IMR-90 (cell line): ENCODE measurements around the gene PLPP3. TPM values are rescaled to one million over a fixed set of nuclear protein-coding genes. Genes with fewer than 3 reads are reported as not detected.

Experiments
- ATAC-seq: fragments of 200-7000 bp; cut with Tn5 transposase; 2 replicates; pipeline ENCODE4 v1.9.1; 2020; ENCODE audit warnings: low read depth, mild to moderate bottlenecking, moderate library complexity
- BruUV-seq: library from RNA; stranded (reverse); fragments of 400-500 nt; replicated peaks from 2 replicates; lab custom pipeline; 2021; lab: Mats Ljungman, UMichigan
- CTCF ChIA-PET: fragments of 300-600 bp; formaldehyde crosslinking; extraction: SDS; loops from one replicate; lab custom pipeline; 2021; ENCODE audit warnings: antibody characterized with exemption; lab: Yijun Ruan, JAX
- POLR2A ChIA-PET: fragments of 300-600 bp; sonication (Branson Sonifier 250); formaldehyde crosslinking; loops from one replicate; lab custom pipeline; 2022; ENCODE audit warnings: antibody characterized with exemption; ENCODE audit not compliant: unreplicated experiment; lab: Charles Lee
- DNase-seq: peaks from one replicate; pipeline ENCODE4 v3.0.0; 2013
- H2AFZ ChIP-seq: replicated peaks from 2 replicates; pipeline ENCODE3; 2013; ENCODE audit warnings: low read length, mild to moderate bottlenecking; ENCODE audit not compliant: poor library complexity
- H2AK5ac ChIP-seq: 2 replicates; pipeline ENCODE4 v1.6.1; 2013; ENCODE audit warnings: low read depth, low read length, inconsistent platforms
- H2AK9ac ChIP-seq: replicated peaks from 2 replicates; pipeline ENCODE3; 2013; ENCODE audit warnings: mild to moderate bottlenecking, low read depth, low read length, moderate library complexity; ENCODE audit not compliant: poor library complexity
- H2BK120ac ChIP-seq: 2 replicates; pipeline ENCODE4 v1.6.1; 2013; ENCODE audit warnings: low read depth, low read length, inconsistent platforms
- H2BK15ac ChIP-seq: 3 replicates; pipeline ENCODE4 v1.6.1; 2013; ENCODE audit warnings: low read depth, low read length, inconsistent platforms
- H2BK20ac ChIP-seq: 2 replicates; pipeline ENCODE4 v1.6.1; 2013; ENCODE audit warnings: low read depth, mild to moderate bottlenecking, inconsistent platforms, low read length, moderate library complexity
- H2BK5ac ChIP-seq: 2 replicates; pipeline ENCODE4 v1.6.1; 2013; ENCODE audit warnings: mild to moderate bottlenecking, low read depth, low read length, inconsistent platforms; ENCODE audit not compliant: poor library complexity, severe bottlenecking
- H3K14ac ChIP-seq: replicated peaks from 2 replicates; pipeline ENCODE4 v1.6.1; 2013; ENCODE audit warnings: low read depth, low read length, inconsistent platforms
- H3K18ac ChIP-seq: 2 replicates; pipeline ENCODE4 v1.6.1; 2013; ENCODE audit warnings: low read depth, low read length, control low read depth
- H3K23ac ChIP-seq: 2 replicates; pipeline ENCODE4 v1.6.1; 2013; ENCODE audit warnings: low read depth, low read length, inconsistent platforms
- H3K27ac ChIP-seq: 2 replicates; pipeline ENCODE4 v1.5.1; 2013; ENCODE audit warnings: mild to moderate bottlenecking, control low read depth, low read length; ENCODE audit not compliant: insufficient read depth
- H3K27me3 ChIP-seq: 2 replicates; pipeline ENCODE4 v1.6.1; 2013; ENCODE audit warnings: low read length; ENCODE audit not compliant: control insufficient read depth, insufficient read depth
- H3K36me3 ChIP-seq: 2 replicates; pipeline ENCODE4 v1.6.1; 2013; ENCODE audit warnings: low read length, mixed read lengths; ENCODE audit not compliant: control insufficient read depth, insufficient read depth
- H3K4ac ChIP-seq: 2 replicates; pipeline ENCODE4 v1.6.1; 2013; ENCODE audit warnings: low read depth, low read length, inconsistent platforms
- H3K4me1 ChIP-seq: 2 replicates; pipeline ENCODE4 v1.6.1; 2013; ENCODE audit warnings: low read length, mixed read lengths; ENCODE audit not compliant: control insufficient read depth, insufficient read depth
- H3K4me2 ChIP-seq: 2 replicates; pipeline ENCODE4 v1.6.1; 2013; ENCODE audit warnings: low read depth, mild to moderate bottlenecking, control low read depth, low read length, moderate library complexity
- H3K4me3 ChIP-seq: 2 replicates; pipeline ENCODE4 v1.5.1; 2013; ENCODE audit warnings: low read depth, mild to moderate bottlenecking, control low read depth, low read length, moderate library complexity; ENCODE audit not compliant: insufficient read depth
- H3K56ac ChIP-seq: 2 replicates; pipeline ENCODE4 v1.6.1; 2013; ENCODE audit warnings: low read length, inconsistent platforms; ENCODE audit not compliant: insufficient read depth; ENCODE audit errors: extremely low read depth
- H3K79me1 ChIP-seq, 2 experiments: 2 replicates each; pipeline ENCODE4 v1.6.1; 2013; ENCODE audit warnings: low read length in 2 of 2, inconsistent platforms in 1 of 2, low read depth in 1 of 2
- H3K9ac ChIP-seq: 2 replicates; pipeline ENCODE4 v1.6.1; 2013; ENCODE audit warnings: low read depth, low read length, control low read depth
- H3K9me1 ChIP-seq: 2 replicates; pipeline ENCODE4 v1.6.1; 2013; ENCODE audit warnings: low read length, inconsistent platforms; ENCODE audit not compliant: insufficient read depth
- H3K9me3 ChIP-seq: 2 replicates; pipeline ENCODE4 v1.6.1; 2013; ENCODE audit warnings: low read length; ENCODE audit not compliant: control insufficient read depth, insufficient read depth
- H4K20me1 ChIP-seq: 2 replicates; pipeline ENCODE4 v1.6.1; 2013; ENCODE audit warnings: low read length, inconsistent platforms; ENCODE audit not compliant: insufficient read depth
- H4K5ac ChIP-seq: 2 replicates; pipeline ENCODE4 v1.6.1; 2013; ENCODE audit warnings: mild to moderate bottlenecking, low read depth, low read length, control low read depth
- H4K8ac ChIP-seq, 2 experiments: 2 replicates each; pipeline ENCODE4 v1.6.1; 2013; ENCODE audit warnings: low read depth in 2 of 2, low read length in 2 of 2, control low read depth in 1 of 2, inconsistent platforms in 1 of 2
- H4K91ac ChIP-seq: 2 replicates; pipeline ENCODE4 v1.6.1; 2013; ENCODE audit warnings: low read depth, low read length, inconsistent platforms; ENCODE audit not compliant: insufficient read depth
- BHLHE40 ChIP-seq: fragments of 150-350 bp; IDR thresholded peaks from 2 replicates; pipeline ENCODE4 v1.6.1; 2016; ENCODE audit warnings: mild to moderate bottlenecking, low read depth, low read length
- CHD1 ChIP-seq: IDR thresholded peaks from 2 replicates; pipeline ENCODE4 v1.6.1; 2012; ENCODE audit warnings: low read depth, low read length, improper control_type of control experiment
- FOS ChIP-seq: fragments of 150-350 bp; IDR thresholded peaks from 2 replicates; pipeline ENCODE4 v1.6.1; 2016; ENCODE audit warnings: low read depth, low read length
- MAFK ChIP-seq: IDR thresholded peaks from 2 replicates; pipeline ENCODE4 v1.6.1; 2012; ENCODE audit warnings: low read depth, low read length, improper control_type of control experiment
- MAZ ChIP-seq: IDR thresholded peaks from 2 replicates; pipeline ENCODE4 v1.6.1; 2012; ENCODE audit warnings: low read depth, mild to moderate bottlenecking, low read length, improper control_type of control experiment, moderate library complexity, borderline replicate concordance
- NFE2L2 ChIP-seq: fragments of 150-350 bp; IDR thresholded peaks from 2 replicates; pipeline ENCODE4 v1.6.1; 2016; ENCODE audit warnings: low read depth, mild to moderate bottlenecking, low read length
- POLR2A ChIP-seq: IDR thresholded peaks from 2 replicates; pipeline ENCODE4 v1.6.1; 2012; ENCODE audit warnings: mild to moderate bottlenecking, low read depth, low read length
- RAD21 ChIP-seq: IDR thresholded peaks from 2 replicates; pipeline ENCODE4 v1.6.1; 2012; ENCODE audit warnings: low read length, improper control_type of control experiment
- SMC3 ChIP-seq: fragments of 150-350 bp; IDR thresholded peaks from 2 replicates; pipeline ENCODE4 v1.6.1; 2016; ENCODE audit warnings: low read depth, mild to moderate bottlenecking, antibody characterized with exemption, low read length, moderate library complexity
- WGBS, 2 experiments: methylation state at CpG; one replicate each; pipeline versions ENCODE4 v1.1.5 to v1.1.7; 2013; ENCODE audit warnings: missing lambda C conversion rate in 2 of 2; ENCODE audit not compliant: insufficient read length in 1 of 2; ENCODE audit errors: extremely low coverage in 2 of 2; 5-methylcytosine and 5-hydroxymethylcytosine counted together
- dilution Hi-C: fragments of 300-500 bp; cut with HindIII; formaldehyde crosslinking; loops from one replicate; pipeline ENCODE4 v1.14.3; 2018; ENCODE audit warnings: low sequenced_read_pairs; ENCODE audit not compliant: unreplicated experiment
- in situ Hi-C: fragments of 300-500 bp; cut with MboI; formaldehyde crosslinking; loops from 3 replicates; pipeline ENCODE4 v1.14.3; 2019; ENCODE audit warnings: low sequenced_read_pairs, inconsistent platforms, mixed read lengths
- intact Hi-C: fragments of 100-400 bp; cut with micrococcal nuclease; formaldehyde crosslinking; loops from 2 replicates; pipeline ENCODE4 v1.10.0; 2022
- polyA plus RNA-seq, 3 experiments: library from polyadenylated mRNA; depleted of rRNA; stranded (reverse); fragments of >200 nt; gene quantifications; 2 replicates each; pipeline ENCODE4 v1.2.3, GENCODE V29; 2012; ENCODE audit warnings: low replicate concordance in 1 of 3
- total RNA-seq: library from RNA; depleted of rRNA; stranded (reverse); fragments of >200 nt; gene quantifications from 2 replicates; pipeline ENCODE4 v1.2.3, GENCODE V29; 2012

The PLPP3 gene
- total and polyA plus RNA-seq, 2 of the 4 experiments (the other 2 are of a cell fraction) = 49.9 to 56.6 TPM

GRCh38 chr1:56517404-56518130 lies 61.8 kb downstream of the PLPP3 start:
- H3K9me3 ChIP-seq = no peaks in the 10 kb centered on the region
- H3K23ac ChIP-seq = no peak overlapping the region
- H3K36me3 ChIP-seq = peaks cover 75% of the 10 kb centered on the region
- H4K20me1 ChIP-seq = peaks cover 17% of the 10 kb centered on the region; the same call in 1 of the 2 replicates
- ChIA-PET POLR2A (no interaction called here), CTCF (interaction anchor here (0.6 kb wide), 1 partner anchor 18 kb away, joined by 3 read pairs; no protein-coding TSS in a partner anchor)
- H4K91ac ChIP-seq = no peak overlapping the region
- H4K5ac ChIP-seq = no peak overlapping the region
- BruUV-seq = no TSS peak
- H2BK20ac ChIP-seq = no peak overlapping the region
- H3K79me1 ChIP-seq = peaks cover 5 to 62% of the 10 kb centered on the region in 2 experiments; a peak in 3 of 4 replicates
- H2BK120ac ChIP-seq = no peak overlapping the region
- H3K4me2 ChIP-seq = no peak overlapping the region
- no CpG with 5 or more reads among the region's 2 CpGs for WGBS, 2 experiments
- H2AK5ac ChIP-seq = no peak overlapping the region
- no peak overlapping the region for H3K14ac ChIP-seq
- H3K4me3 ChIP-seq = no peak overlapping the region
- intact Hi-C loops = no loop called here
- no peak overlapping the region for H3K9ac ChIP-seq
- H3K4ac ChIP-seq = no peak overlapping the region
- H2BK15ac ChIP-seq = no peak overlapping the region
- no peak overlapping the region for H3K27ac ChIP-seq
- H3K18ac ChIP-seq = no peak overlapping the region
- peaks cover 25% of the 10 kb centered on the region for H3K9me1 ChIP-seq
- peaks cover 2% of the 10 kb centered on the region; the same call in 1 of the 2 replicates for H3K4me1 ChIP-seq
- H4K8ac ChIP-seq = no peak overlapping the region
- H3K27me3 ChIP-seq = no peaks in the 10 kb centered on the region
- DNase-seq (no peak), ATAC-seq (no peak)
- dilution Hi-C loops = no loop called here
- H3K56ac ChIP-seq = no peak overlapping the region
- H2AK9ac ChIP-seq = no peak overlapping the region
- in situ Hi-C loops = no loop called here
- no peak overlapping the region for H2BK5ac ChIP-seq
- TF ChIP-seq MAZ (no peak), FOS (no peak), RAD21 (no peak), SMC3 (no peak), POLR2A (no peak), NFE2L2 (no peak), BHLHE40 (no peak), MAFK (no peak), CHD1 (no peak)
- H2AFZ ChIP-seq = no peak overlapping the region
